Non-pigmented ciliary epithelial cell (primary cell): ENCODE results near the gene ACTR3C.
A peak's percentile ranks its signal among the peaks of the same experiment; 100 is the strongest.
"Not testable (repeated sequence)": the region's sequence is repeated elsewhere in the genome, so short reads cannot be mapped to it uniquely, and the experiment has no call there.

Experiments used
- DNase-seq: peaks from one replicate; pipeline ENCODE4 v3.0.0-alpha.2; 2010; ENCODE audit warnings: low read depth

The ACTR3C gene

GRCh38 chr7:150335108-150335773 is 11.9 kb upstream of the ACTR3C start:
- DNase-seq: no peak

DNA sequence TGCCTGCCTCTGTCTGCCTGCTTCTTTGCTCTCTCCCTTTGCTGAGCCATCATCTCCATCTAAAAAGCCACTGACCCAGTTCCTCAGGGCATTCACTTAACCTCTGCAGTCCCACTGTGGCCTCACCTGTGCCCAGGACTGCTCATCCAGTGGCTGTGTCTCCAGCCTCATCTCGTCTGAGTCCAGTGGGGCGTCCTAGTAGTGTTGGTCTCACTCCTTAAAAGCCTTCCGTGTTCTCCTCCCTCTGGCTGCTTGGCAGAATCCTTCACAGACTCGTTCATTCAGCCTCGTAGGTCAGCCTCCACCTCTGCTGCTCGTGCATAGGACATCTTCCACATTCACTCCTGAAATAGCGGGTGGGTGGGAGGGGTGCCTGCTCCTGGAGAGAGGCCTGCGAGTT is 10.8 kb upstream of the ACTR3C start:
- no peak for DNase-seq

DNA sequence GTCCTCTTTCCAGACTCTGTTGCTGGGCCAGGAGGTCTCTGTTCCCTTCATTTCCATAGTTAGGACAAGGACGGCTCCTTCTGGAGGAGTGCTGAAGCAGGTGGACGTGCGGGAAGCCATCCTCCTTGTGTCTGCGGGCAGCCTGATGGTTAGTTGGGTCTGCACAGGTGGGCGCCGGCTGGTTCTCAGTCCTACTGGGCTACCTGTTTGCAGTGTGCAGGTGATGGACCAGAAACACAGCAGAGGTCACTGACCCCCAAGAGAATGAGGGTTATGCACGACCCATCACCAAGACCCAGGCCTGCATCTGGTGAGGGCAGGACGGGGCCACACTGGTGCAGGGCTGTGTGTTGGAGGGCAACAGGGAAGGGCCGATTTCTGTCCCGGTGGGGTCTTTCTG is 10.3 kb upstream of the ACTR3C start:
- no peak for DNase-seq

GRCh38 chr7:150332852-150333635 is 9.7 kb upstream of the ACTR3C start:
- no peak for DNase-seq

GRCh38 chr7:150330211-150330885 is 7.0 kb upstream of the ACTR3C start:
- DNase-seq: no peak

DNA sequence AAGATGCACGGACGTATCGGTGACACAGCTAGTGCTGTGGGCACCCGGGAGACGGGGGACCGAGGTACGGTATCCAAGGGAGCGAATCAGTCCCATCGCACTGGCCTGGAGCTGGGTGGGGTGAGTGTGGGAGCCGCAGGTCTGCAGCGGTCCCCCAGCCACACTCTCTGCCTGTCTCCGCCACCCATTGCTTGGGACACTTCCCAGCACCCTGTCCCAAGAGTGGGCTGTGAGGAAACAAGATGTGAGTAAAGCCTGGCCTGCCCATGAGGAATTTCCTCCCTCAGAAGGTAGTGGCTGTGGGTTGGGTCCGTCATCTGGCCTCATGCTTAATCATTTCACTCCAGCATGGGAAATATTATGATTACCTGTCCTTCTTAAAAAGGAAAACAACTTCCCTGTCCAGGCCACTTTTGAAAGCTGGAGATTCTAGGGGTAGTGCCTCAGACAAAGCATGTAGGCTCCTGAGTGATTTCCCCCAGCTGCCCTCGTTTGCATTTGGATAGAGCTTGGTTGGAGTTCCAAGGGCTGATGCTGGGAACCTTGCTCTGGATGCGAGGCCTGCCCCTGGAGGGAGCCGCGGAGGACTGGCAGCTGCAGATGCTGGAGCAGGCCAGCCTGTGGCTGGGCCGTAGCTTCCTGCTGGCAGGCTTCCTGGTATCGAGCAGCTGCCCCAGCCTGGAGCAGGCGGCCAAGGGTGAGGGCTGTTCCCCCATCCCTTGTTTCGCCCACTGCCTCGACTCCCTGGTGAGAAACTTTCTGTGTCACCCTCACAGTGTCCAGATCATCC is 6.2 kb upstream of the ACTR3C start:
- DNase-seq: no peak

- no peak for DNase-seq
These were observed 4.0 kb upstream of the ACTR3C start for GRCh38 chr7:150327308-150327707.

- no peak for DNase-seq
These were observed 3.4 kb upstream of the ACTR3C start for GRCh38 chr7:150326657-150327268.

- no peak for DNase-seq
These were observed 2.6 kb upstream of the ACTR3C start for GRCh38 chr7:150325901-150326300.

DNA sequence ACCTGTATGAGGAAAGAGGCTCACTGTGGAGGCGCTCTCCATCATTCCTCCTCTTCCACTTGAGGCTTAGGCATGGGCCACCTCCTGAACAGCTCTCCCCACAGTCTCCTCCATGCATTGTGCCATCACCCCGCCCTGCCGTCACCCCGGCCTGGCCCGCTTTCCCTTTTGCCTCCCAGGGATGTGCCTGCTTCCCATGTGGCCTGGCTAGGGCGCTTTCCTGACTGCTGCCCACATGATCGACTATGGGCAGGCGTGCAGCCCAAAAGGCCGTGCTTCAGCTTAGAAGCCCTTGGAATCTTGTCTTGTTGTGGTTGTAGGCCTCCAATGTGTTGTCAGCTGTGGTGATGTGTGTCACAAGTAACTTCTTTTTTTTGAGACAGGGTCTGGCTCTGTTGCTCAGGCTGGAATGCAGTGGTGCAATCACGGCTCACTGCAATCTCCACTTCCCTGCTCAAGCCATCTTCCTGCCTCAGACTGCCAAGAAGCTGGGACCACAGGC is 1.8 kb upstream of the ACTR3C start:
- no peak for DNase-seq

GRCh38 chr7:150324373-150324961 is 1.1 kb upstream of the ACTR3C start:
- DNase-seq: no peak

DNA sequence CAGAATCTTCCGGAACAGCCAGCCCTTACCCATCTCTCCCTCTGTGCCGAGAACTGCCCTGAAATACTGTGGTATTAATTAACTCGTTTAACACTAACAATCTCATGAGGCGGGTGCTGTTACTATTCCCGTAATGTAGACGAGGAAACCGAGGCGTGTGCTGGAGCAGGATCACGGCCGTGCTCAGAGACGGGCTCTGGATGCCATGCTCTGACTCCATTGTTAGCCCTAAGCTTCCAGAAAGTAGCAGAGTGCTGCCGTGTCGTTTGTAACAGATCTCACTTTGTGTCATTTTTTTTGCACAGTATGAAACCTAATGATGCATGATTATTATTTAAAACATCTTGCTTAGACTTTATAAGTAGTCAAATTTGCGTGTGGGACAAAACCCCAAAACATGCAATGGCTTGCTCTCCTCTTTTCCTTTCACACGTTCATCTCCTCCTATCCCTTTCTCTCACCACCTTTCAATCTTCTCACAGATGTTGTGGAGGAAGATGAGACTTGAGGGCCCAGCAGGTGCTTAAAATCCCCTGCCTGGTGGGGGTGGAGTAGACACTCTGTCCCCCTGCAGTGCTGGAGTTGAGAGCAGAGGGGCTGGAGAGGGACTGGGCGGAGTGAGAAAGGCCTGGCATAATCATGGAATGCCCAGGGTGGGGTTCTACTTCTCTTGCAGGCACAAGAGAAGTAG is 482 bp upstream of the ACTR3C start:
- DNase-seq: no peak

- DNase-seq: no peak
These were observed 1.1 kb downstream of the ACTR3C start for GRCh38 chr7:150322114-150322832.

DNA sequence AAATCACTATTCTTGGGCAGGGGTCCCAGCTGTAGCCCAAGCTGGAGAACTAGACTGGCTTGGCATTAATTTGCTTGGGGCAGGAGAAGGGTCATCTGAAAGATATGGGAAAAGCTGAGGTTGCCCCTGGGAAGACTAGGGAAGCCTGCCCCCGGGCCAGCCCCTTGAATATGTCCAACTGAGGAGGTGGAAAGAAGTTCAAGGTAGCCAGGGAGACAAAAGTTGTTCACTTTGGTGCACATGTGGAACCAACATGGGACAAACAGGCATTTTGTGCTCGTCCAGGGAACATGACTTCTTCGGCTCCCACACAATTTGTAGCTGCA is 1.6 kb downstream of the ACTR3C start:
- DNase-seq: no peak

GRCh38 chr7:150317748-150318444 is 5.4 kb downstream of the ACTR3C start:
- peak; percentile 68 for DNase-seq

DNA sequence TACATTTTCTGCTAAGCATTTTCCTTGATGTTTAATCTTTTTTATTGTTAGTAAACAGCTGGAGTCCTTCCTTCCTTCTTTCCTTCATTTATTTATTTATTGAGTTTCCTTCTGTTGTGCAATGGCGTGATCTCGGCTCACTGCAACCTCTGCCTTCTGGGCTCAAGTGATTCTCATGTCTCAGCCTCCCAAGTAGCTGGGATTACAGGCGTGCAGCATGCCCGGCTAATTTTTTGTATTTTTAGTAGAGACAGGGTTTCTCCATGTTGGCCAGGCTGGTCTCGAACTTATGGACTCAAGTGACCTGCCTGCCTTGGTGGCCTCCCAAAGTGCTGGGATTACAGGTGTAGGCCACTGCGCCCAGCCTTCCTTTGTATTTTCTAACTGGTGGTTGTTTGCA is 6.4 kb downstream of the ACTR3C start:
- DNase-seq: not testable (repeated sequence)

DNA sequence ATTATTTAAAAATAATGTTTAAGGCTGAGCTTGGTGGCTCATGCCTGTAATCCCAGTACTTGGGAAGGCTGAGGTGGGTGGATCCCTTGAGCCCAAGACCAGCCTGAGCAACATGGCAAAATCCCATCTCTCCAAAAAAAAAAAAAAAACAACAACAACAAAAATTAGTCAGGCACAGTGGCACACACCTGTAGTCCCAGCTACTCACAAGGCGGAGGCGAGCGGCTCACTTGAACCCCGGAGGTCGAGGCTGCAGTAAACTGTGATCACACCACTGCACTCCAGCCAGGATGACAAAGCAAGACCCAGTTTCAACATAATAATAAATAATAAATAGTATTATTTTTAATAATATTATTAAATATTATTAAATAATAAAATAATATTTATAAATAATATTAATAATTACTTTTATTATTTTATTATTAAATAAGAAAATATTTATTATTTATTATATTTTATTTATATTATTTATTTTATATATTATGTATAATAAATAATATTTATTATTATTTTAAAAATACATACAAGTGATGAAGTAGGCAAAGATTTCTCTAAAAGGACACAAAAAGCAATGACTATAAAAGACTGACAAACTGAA is 8.6 kb downstream of the ACTR3C start:
- DNase-seq: no peak

DNA sequence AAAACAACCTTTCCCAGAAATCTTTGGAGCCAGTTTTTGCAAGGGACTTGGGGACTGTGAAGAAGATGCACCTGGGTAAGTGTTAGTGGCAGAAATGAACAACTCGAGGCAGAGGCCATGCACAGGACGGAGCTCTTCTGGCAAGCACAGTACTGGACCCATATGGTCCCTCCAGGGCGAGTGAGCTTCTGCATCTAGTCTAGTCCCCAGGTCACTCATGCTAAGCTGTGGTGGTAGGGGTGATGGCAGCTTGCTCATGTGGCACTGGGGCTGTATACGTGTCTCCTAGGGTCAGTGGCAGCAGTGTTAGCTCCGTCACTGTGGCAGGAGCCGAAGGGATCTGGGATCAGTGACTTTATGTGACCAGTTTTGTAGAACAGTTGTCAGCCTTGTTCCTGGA is 9.5 kb downstream of the ACTR3C start:
- no peak for DNase-seq

- no peak for DNase-seq
These were observed 10.0 kb downstream of the ACTR3C start for GRCh38 chr7:150313367-150313809.
